K562 treated with DMSO at 1 percent for 24 hours (cell line): Measurements from ENCODE around the gene PLSCR2. TPM values are rescaled to one million over a fixed set of nuclear protein-coding genes. Genes with fewer than 3 reads are reported as not detected.

Experiments
- total RNA-seq: library from RNA; unstranded; fragments of 300-600 nt; gene quantifications from 2 replicates; pipeline ENCODE4 v1.2.3, GENCODE V29; 2022; ENCODE audit warnings: low read depth; ENCODE audit not compliant: insufficient read depth

Gene PLSCR2
- not detected in 2 replicates for total RNA-seq

GRCh38 chr3:146469150-146470017 is at the start of gene PLSCR2:
PLSCR2 (minus strand) TSS chr3:146469561; CDS start chr3:146459904, 9,657 bp downstream.

Other genes starting within 250 kb of the PLSCR2 start
- gene PLSCR4, start 218.5 kb downstream of the PLSCR2 start, total RNA-seq: 0.25 and 1.9 TPM in 2 replicates
- 50.7 and 65.4 TPM in 2 replicates for gene PLSCR1, start 75.0 kb upstream of the PLSCR2 start, total RNA-seq
- gene PLSCR5, start 135.8 kb upstream of the PLSCR2 start, total RNA-seq: not detected in 2 replicates